ENCODE results near the gene ESYT1. TPM values are rescaled to one million over a fixed set of nuclear protein-coding genes. Genes with fewer than 3 reads are reported as not detected.

The ESYT1 gene
- total and polyA plus RNA-seq, 9 of the 15 experiments (the other 6 are each of a cell fraction or from before 2014, with no cell fraction given): 132 to 420 (median 164) TPM

- BruUV-seq (replicated peaks): TSS peak; percentile 44
- FAIRE-seq: no peak
- Histone ChIP-seq H3K27ac (ENCODE audit: extremely low read depth, low read depth, low read length) (peak overlapping the region; percentile 98), H3K9me3 (replicated peaks; ENCODE audit: control insufficient read depth, insufficient read depth, low read depth, low read length) (no peaks in the 10 kb centered on the region), H4K20me1 (replicated peaks; ENCODE audit: control insufficient read depth, insufficient read depth, low read length) (peaks cover 29% of the 10 kb centered on the region; the same call in 1 of the 2 replicates), H3K4me1 (replicated peaks in 1 of 2; ENCODE audit: control insufficient read depth in 2 of 2, insufficient read depth in 2 of 2, low read length in 2 of 2) (peaks cover 41 to 53% of the 10 kb centered on the region in 2 experiments; a peak in 4 of 5 replicates), H2AFZ (ENCODE audit: low read depth, low read length) (peak overlapping the region; percentile 86), H3K9me1 (ENCODE audit: control insufficient read depth, insufficient read depth, low read length) (peaks cover 3% of the 10 kb centered on the region), H3K79me2 (ENCODE audit: control insufficient read depth, insufficient read depth, low read length) (peaks cover 54% of the 10 kb centered on the region), H3K4me3 (peak overlapping the region; percentile 51), H3K9ac (ENCODE audit: insufficient read depth in 1 of 2, low read depth in 2 of 2, low read length in 2 of 2) (peak overlapping the region; percentile 80 to 91), H3K27me3 (ENCODE audit: control insufficient read depth in 2 of 2, insufficient read depth in 2 of 2, low read length in 2 of 2) (no peaks in the 10 kb centered on the region), H3K36me3 (ENCODE audit: control insufficient read depth, insufficient read depth, low read length) (peaks cover 49% of the 10 kb centered on the region), H3K4me2 (ENCODE audit: insufficient read depth, low read length) (peak overlapping the region; percentile 80)
- peak in 1 of 4 experiments; percentile 79 for DNase-seq (ENCODE audit: extremely low read depth in 1 of 4, low spot score in 3 of 4)
- ChIA-PET POLR2A (interaction anchor here (1.0 to 8.9 kb wide), 10 partner anchors 9 to 160 kb away, joined by 3 to 124 read pairs (median 4); partner anchors contain the start of genes ERBB3, ESYT1, PA2G4 and RPL41), CTCF (ENCODE audit: low intra/inter-chr PET ratio) (interaction anchor here (1.1 to 2.6 kb wide), 3 partner anchors 31 to 111 kb away, joined by 3 to 7 read pairs (median 6); partner anchors contain the start of gene NABP2)
- 21% methylated on average over 35 of the region's 45 CpGs for WGBS (ENCODE audit: insufficient coverage, low coverage, missing lambda C conversion rate)
- intact Hi-C loops (cut with micrococcal nuclease) (loop anchor here (1.0 to 5.0 kb wide), 2 partner anchors 30 to 40 kb away; partner anchors contain the start of genes RPL41 and ZC3H10), in situ Hi-C loops (cut with MboI) (no loop called here)
- peak; percentile 48 for ATAC-seq
- peak; percentile 79 for TF ChIP-seq SOX6 (IDR thresholded peaks at IDR 0.05)
- TF ChIP-seq E2F6 (IDR thresholded peaks at IDR 0.05; ENCODE audit: borderline replicate concordance in 1 of 2, extremely low read depth in 1 of 2, insufficient read depth in 1 of 2, insufficient read length in 1 of 2, low read depth in 1 of 2, low read length in 1 of 2, poor library complexity in 1 of 2, severe bottlenecking in 1 of 2): peak; percentile 77 to 90
- TF ChIP-seq MTA3 (IDR thresholded peaks at IDR 0.05; ENCODE audit: borderline replicate concordance): peak; percentile 13; the same call in 1 of the 2 replicates
- no peak for TF ChIP-seq MNT (conservative IDR thresholded peaks at IDR 0.05)
- no peak for TF ChIP-seq ZFP30 (CRISPR knock-in tag; IDR thresholded peaks at IDR 0.05; ENCODE audit: borderline replicate concordance)
- TF ChIP-seq SMARCA5 (IDR thresholded peaks at IDR 0.05): no peak
- TF ChIP-seq ZBTB40 (IDR thresholded peaks at IDR 0.05): no peak
- no peak for TF ChIP-seq ZBTB40 (CRISPR knock-in tag; IDR thresholded peaks at IDR 0.05)
Measured at GRCh38 chr12:56157201-56158028, 29.3 kb downstream of the ESYT1 start.

Data from K562 (cell line).